Tibial nerve (tissue), 4 donors: ENCODE results near the gene ZNF318.

Source experiments
- CTCF ChIP-seq, 5 experiments: fragments of 200-600 bp in 3 of 5; fragments of 450-650 bp in 2 of 5; sonication (generic) in 3 of 5; IDR thresholded peaks; one replicate each; pipeline ENCODE4 v1.5.1; 2016 to 2019; ENCODE audit warnings: antibody characterized with exemption in 5 of 5, mild to moderate bottlenecking in 3 of 5, moderate library complexity in 2 of 5
- EP300 ChIP-seq, 2 donors: sonication (generic); formaldehyde crosslinking; IDR thresholded peaks; one replicate each; pipeline ENCODE4 v1.6.1; 2017; ENCODE audit warnings: antibody characterized with exemption in 2 of 2, mild to moderate bottlenecking in 1 of 2
- POLR2A ChIP-seq, 2 donors: fragments of 450-650 bp; IDR thresholded peaks; one replicate each; pipeline ENCODE4 v1.6.1; 2017; ENCODE audit warnings: antibody characterized with exemption in 2 of 2, mild to moderate bottlenecking in 2 of 2, moderate library complexity in 2 of 2

- TF ChIP-seq CTCF (IDR thresholded peaks at IDR 0.05) (no peak), EP300 (IDR thresholded peaks at IDR 0.05) (no peak), POLR2A (IDR thresholded peaks at IDR 0.05) (no peak)
Measured at GRCh38 chr6:43287717-43288679, 81.4 kb downstream of the ZNF318 start.
